Tibial nerve (tissue), 4 donors: Measurements from ENCODE around the gene RTL1.

Source experiments
- EP300 ChIP-seq, 2 donors: sonication (generic); formaldehyde crosslinking; IDR thresholded peaks; one replicate each; pipeline ENCODE4 v1.6.1; 2017; ENCODE audit warnings: antibody characterized with exemption in 2 of 2, mild to moderate bottlenecking in 1 of 2
- POLR2A ChIP-seq, 2 donors: fragments of 450-650 bp; IDR thresholded peaks; one replicate each; pipeline ENCODE4 v1.6.1; 2017; ENCODE audit warnings: antibody characterized with exemption in 2 of 2, mild to moderate bottlenecking in 2 of 2, moderate library complexity in 2 of 2
- TF ChIP-seq, protein P1 (sequence below), 5 experiments: fragments of 200-600 bp in 3 of 5; fragments of 450-650 bp in 2 of 5; sonication (generic) in 3 of 5; IDR thresholded peaks; one replicate each; pipeline ENCODE4 v1.5.1; 2016 to 2019; ENCODE audit warnings: antibody characterized with exemption in 5 of 5, mild to moderate bottlenecking in 3 of 5, moderate library complexity in 2 of 5

DNA sequence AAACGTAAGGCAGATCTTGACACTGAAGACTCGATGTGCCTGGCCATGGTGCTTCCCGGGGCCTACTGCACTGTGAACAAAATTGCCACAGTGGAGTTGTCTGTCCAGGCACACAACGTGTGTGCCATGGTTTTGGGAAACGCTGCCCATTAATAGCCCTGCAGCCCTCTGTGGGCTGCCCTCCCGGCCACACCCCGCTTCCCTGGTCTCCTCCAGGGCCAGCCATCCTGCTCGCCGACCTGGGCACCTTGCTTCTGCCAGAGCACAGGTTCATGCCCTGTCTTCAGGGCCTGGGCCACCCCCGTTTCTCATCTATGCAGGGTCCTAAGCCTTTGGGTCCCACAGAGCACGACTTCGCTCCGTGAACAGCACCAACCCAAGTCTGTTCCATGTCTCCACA, 58.7 kb downstream of the RTL1 start:
- TF ChIP-seq, protein P1, sequence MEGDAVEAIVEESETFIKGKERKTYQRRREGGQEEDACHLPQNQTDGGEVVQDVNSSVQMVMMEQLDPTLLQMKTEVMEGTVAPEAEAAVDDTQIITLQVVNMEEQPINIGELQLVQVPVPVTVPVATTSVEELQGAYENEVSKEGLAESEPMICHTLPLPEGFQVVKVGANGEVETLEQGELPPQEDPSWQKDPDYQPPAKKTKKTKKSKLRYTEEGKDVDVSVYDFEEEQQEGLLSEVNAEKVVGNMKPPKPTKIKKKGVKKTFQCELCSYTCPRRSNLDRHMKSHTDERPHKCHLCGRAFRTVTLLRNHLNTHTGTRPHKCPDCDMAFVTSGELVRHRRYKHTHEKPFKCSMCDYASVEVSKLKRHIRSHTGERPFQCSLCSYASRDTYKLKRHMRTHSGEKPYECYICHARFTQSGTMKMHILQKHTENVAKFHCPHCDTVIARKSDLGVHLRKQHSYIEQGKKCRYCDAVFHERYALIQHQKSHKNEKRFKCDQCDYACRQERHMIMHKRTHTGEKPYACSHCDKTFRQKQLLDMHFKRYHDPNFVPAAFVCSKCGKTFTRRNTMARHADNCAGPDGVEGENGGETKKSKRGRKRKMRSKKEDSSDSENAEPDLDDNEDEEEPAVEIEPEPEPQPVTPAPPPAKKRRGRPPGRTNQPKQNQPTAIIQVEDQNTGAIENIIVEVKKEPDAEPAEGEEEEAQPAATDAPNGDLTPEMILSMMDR (IDR thresholded peaks at IDR 0.05): no peak
- TF ChIP-seq EP300 (IDR thresholded peaks at IDR 0.05) (no peak), POLR2A (IDR thresholded peaks at IDR 0.05) (no peak)
